Loucy (cell line): ENCODE measurements around the gene PHF10.

Source experiments
- CTCF ChIP-seq: fragments of 200-600 bp; sonication (generic); conservative IDR thresholded peaks from 2 replicates; pipeline ENCODE4 v1.5.1; 2014; ENCODE audit warnings: mild to moderate bottlenecking, antibody characterized with exemption, low read length
- EZH2phosphoT487 ChIP-seq: fragments of 200-600 bp; IDR thresholded peaks from 2 replicates; pipeline ENCODE4 v1.6.1; 2018; ENCODE audit warnings: antibody characterized with exemption, mild to moderate bottlenecking, moderate library complexity, borderline replicate concordance

- no peak for TF ChIP-seq CTCF
- no peak for TF ChIP-seq EZH2phosphoT487
Observed at GRCh38 chr6:169663468-169663867, 60.8 kb downstream of the PHF10 start.
